A549 treated with RU486 at 1 μM for 4 hours (cell line): ENCODE measurements around the gene GPR137B. TPM values are rescaled to one million over a fixed set of nuclear protein-coding genes. Genes with fewer than 3 reads are reported as not detected.

Experiments used
- total RNA-seq: library from RNA; stranded (reverse); fragments of 200-300 nt; extraction: Qiagen RNA extraction; gene quantifications from 5 replicates; pipeline ENCODE4 v1.2.3, GENCODE V29; 2022; ENCODE audit warnings: low read depth

Gene GPR137B
- total RNA-seq, result 14.6 to 20.0 TPM (median 18.1 TPM) in 5 replicates

GRCh38 chr1:236142253-236143103, at the start of gene GPR137B:
Gene GPR137B, plus strand, starts transcription at chr1:236142539. Its CDS starts 84 bp downstream, at chr1:236142623.

Other genes with a start within 250 kb of the GPR137B start
- gene NID1, start 77.4 kb upstream of the GPR137B start, total RNA-seq, result 4.1 to 8.7 TPM (median 7.2 TPM) in 5 replicates
- 1.9 to 3.3 TPM (median 3.1 TPM) in 5 replicates for gene ERO1B, start 139.4 kb downstream of the GPR137B start, total RNA-seq